Aorta (tissue), 5 donors: Measurements from ENCODE around the gene RUNDC1. TPM values are rescaled to one million over a fixed set of nuclear protein-coding genes. Genes with fewer than 3 reads are reported as not detected.

ENCODE experiments used
- ATAC-seq: fragments of 200-7000 bp; cut with Tn5 transposase; one replicate; pipeline ENCODE4 v1.9.1; 2022; ENCODE audit warnings: moderate library complexity; ENCODE audit not compliant: low FRiP score
- DNase-seq, 2 donors: peaks; one replicate each; pipeline ENCODE4 v3.0.0-alpha.2; 2020
- H3K27ac ChIP-seq, 2 donors: one replicate each; pipeline ENCODE4 v1.5.1; 2013; ENCODE audit warnings: low read length in 2 of 2, mild to moderate bottlenecking in 2 of 2, moderate library complexity in 2 of 2, control low read depth in 1 of 2, inconsistent platforms in 1 of 2, low read depth in 1 of 2
- H3K27me3 ChIP-seq, 2 donors: one replicate each; pipeline ENCODE4 v1.6.1; 2013; ENCODE audit warnings: control low read depth in 1 of 2, low read length in 1 of 2, mild to moderate bottlenecking in 1 of 2, moderate library complexity in 1 of 2; ENCODE audit not compliant: insufficient read depth in 2 of 2, control insufficient read depth in 1 of 2
- H3K36me3 ChIP-seq, 2 donors: one replicate each; pipeline ENCODE4 v1.6.1; 2013; ENCODE audit warnings: control low read depth in 1 of 2, low read length in 1 of 2, mild to moderate bottlenecking in 1 of 2; ENCODE audit not compliant: insufficient read depth in 2 of 2, control insufficient read depth in 1 of 2
- H3K4me1 ChIP-seq, 2 donors: one replicate each; pipeline ENCODE4 v1.6.1; 2013; ENCODE audit warnings: low read length in 2 of 2, control low read depth in 1 of 2, mild to moderate bottlenecking in 1 of 2, moderate library complexity in 1 of 2; ENCODE audit not compliant: insufficient read depth in 2 of 2, control insufficient read depth in 1 of 2
- H3K4me3 ChIP-seq, 2 donors: one replicate each; pipeline ENCODE4 v1.5.1; 2013; ENCODE audit warnings: low read length in 2 of 2, control low read depth in 1 of 2, mild to moderate bottlenecking in 1 of 2
- H3K9me3 ChIP-seq: one replicate; pipeline ENCODE4 v1.6.1; 2013; ENCODE audit warnings: mild to moderate bottlenecking, low read length; ENCODE audit not compliant: control insufficient read depth
- WGBS, 2 donors: extraction: QIAGEN DNeasy Blood & Tissue Kit; methylation state at CpG; one replicate each; pipeline ENCODE4 v1.1.7; 2013; 5-methylcytosine and 5-hydroxymethylcytosine counted together
- intact Hi-C, 2 donors: fragments of 100-400 bp; cut with DNase I; formaldehyde crosslinking; loops; one replicate each; pipeline versions ENCODE4 v1.14.2 to v1.15.0; 2022
- polyA plus RNA-seq, 2 donors: library from polyadenylated mRNA; stranded (reverse); fragments of 200-250 nt; gene quantifications; one replicate each; pipeline ENCODE4 v1.2.3, GENCODE V29; 2013
- total RNA-seq, 2 donors: library from RNA; stranded (reverse); fragmentation: NEBNext Ultra II Directional; extraction: Animal tissue kit (Norgen Biotek cat#: 25700); gene quantifications; one replicate each; pipeline ENCODE4 v1.2.1, GENCODE V29; 2021
- donor health status: healthy with polysubstance abuse.
- donor health status: Bipolar disorder and iron deficiency.
- donor health status: DM: no; HTN: no; CAD: no.
- donor health status: DM: no; HTN: no; CAD: no.
- donor health status: DM: yes; HTN: yes; CAD: no.

The RUNDC1 gene
- total and polyA plus RNA-seq, 4 donors = 2.4 to 16.0 (median 8.9) TPM

- intact Hi-C loops = no loop called here
- DNase-seq (no peak), ATAC-seq (no peak)
- WGBS, 2 donors = 75 to 79% methylated on average over 5 of the region's 5 CpGs
- no peak overlapping the region for H3K27ac ChIP-seq
- H3K4me3 ChIP-seq = no peak overlapping the region
- no peaks in the 10 kb centered on the region for H3K27me3 ChIP-seq
- H3K9me3 ChIP-seq = no peaks in the 10 kb centered on the region
- H3K36me3 ChIP-seq = no peaks in the 10 kb centered on the region
- no peaks in the 10 kb centered on the region for H3K4me1 ChIP-seq
Measured at GRCh38 chr17:43042025-43042628, 61.8 kb downstream of the RUNDC1 start.

Other genes with a start within 250 kb of the RUNDC1 start
- gene EZH1, start 235.5 kb upstream of the RUNDC1 start, total RNA-seq = 10 to 100 TPM; 62.5 to 72.4 TPM
- 10 to 100 TPM; 22.4 to 41.7 TPM for gene EZH1, start 235.5 kb upstream of the RUNDC1 start, polyA plus RNA-seq
- 10 to 100 TPM; 27.1 to 77.7 TPM for gene RAMP2, start 219.3 kb upstream of the RUNDC1 start, total RNA-seq
- 10 to 100 TPM in 1 of 2 donors, 1 to 10 TPM in 1; 8.1 to 14.5 TPM for gene RAMP2, start 219.3 kb upstream of the RUNDC1 start, polyA plus RNA-seq
- 10 to 100 TPM; 31.2 to 33.8 TPM for gene VPS25, start 207.1 kb upstream of the RUNDC1 start, total RNA-seq
- gene VPS25, start 207.1 kb upstream of the RUNDC1 start, polyA plus RNA-seq = 10 to 100 TPM; 45.5 to 46.8 TPM
- gene WNK4, start 200.0 kb upstream of the RUNDC1 start, total RNA-seq = under 1 TPM; 0.19 to 0.24 TPM
- gene WNK4, start 200.0 kb upstream of the RUNDC1 start, polyA plus RNA-seq = 1 to 10 TPM in 1 of 2 donors, not detected in 1; 1.1 TPM
- 10 to 100 TPM; 31.7 to 34.8 TPM for gene COA3, start 181.9 kb upstream of the RUNDC1 start, total RNA-seq
- gene COA3, start 181.9 kb upstream of the RUNDC1 start, polyA plus RNA-seq = 100 to 1,000 TPM in 1 of 2 donors, 10 to 100 TPM in 1; 75.9 to 117 TPM
- under 1 TPM in 1 of 2 donors, not detected in 1; 0.81 TPM for gene CNTD1, start 181.7 kb upstream of the RUNDC1 start, total RNA-seq
- gene CNTD1, start 181.7 kb upstream of the RUNDC1 start, polyA plus RNA-seq = 1 to 10 TPM in 1 of 2 donors, under 1 TPM in 1; 0.33 to 2.1 TPM
- gene BECN1, start 156.3 kb upstream of the RUNDC1 start, total RNA-seq = 10 to 100 TPM; 66.9 to 76.9 TPM
- gene BECN1, start 156.3 kb upstream of the RUNDC1 start, polyA plus RNA-seq = 100 to 1,000 TPM in 1 of 2 donors, 10 to 100 TPM in 1; 67.8 to 105 TPM
- gene PSME3, start 147.2 kb upstream of the RUNDC1 start, total RNA-seq = 10 to 100 TPM; 57.7 to 69.8 TPM
- gene PSME3, start 147.2 kb upstream of the RUNDC1 start, polyA plus RNA-seq = 10 to 100 TPM; 41.1 to 58.6 TPM
- gene AOC2, start 136.0 kb upstream of the RUNDC1 start, total RNA-seq = 1 to 10 TPM; 1.8 to 2.6 TPM
- gene AOC2, start 136.0 kb upstream of the RUNDC1 start, polyA plus RNA-seq = under 1 TPM; 0.25 to 0.38 TPM
- gene AOC3, start 129.4 kb upstream of the RUNDC1 start, total RNA-seq = 100 to 1,000 TPM; 270 to 344 TPM
- 100 to 1,000 TPM in 1 of 2 donors, 10 to 100 TPM in 1; 82.1 to 107 TPM for gene AOC3, start 129.4 kb upstream of the RUNDC1 start, polyA plus RNA-seq
- gene G6PC1, start 79.8 kb upstream of the RUNDC1 start, total RNA-seq = not detected
- gene G6PC1, start 79.8 kb upstream of the RUNDC1 start, polyA plus RNA-seq = 1 to 10 TPM in 1 of 2 donors, not detected in 1; 3.0 TPM
- 10 to 100 TPM; 38.2 to 39.0 TPM for gene AARSD1, start 16.1 kb upstream of the RUNDC1 start, total RNA-seq
- 10 to 100 TPM; 30.2 to 87.0 TPM for gene AARSD1, start 16.1 kb upstream of the RUNDC1 start, polyA plus RNA-seq
- 1 to 10 TPM; 2.5 to 6.6 TPM for gene PTGES3L, start 485 bp upstream of the RUNDC1 start, total RNA-seq
- gene PTGES3L, start 485 bp upstream of the RUNDC1 start, polyA plus RNA-seq = 1 to 10 TPM; 3.2 to 5.5 TPM
- gene RPL27, start 17.9 kb downstream of the RUNDC1 start, total RNA-seq = 100 to 1,000 TPM; 723 to 755 TPM
- gene RPL27, start 17.9 kb downstream of the RUNDC1 start, polyA plus RNA-seq = 1,000 to 10,000 TPM; 3,011 to 6,939 TPM
- 10 to 100 TPM; 24.8 to 35.3 TPM for gene IFI35, start 26.2 kb downstream of the RUNDC1 start, total RNA-seq
- 10 to 100 TPM; 34.2 to 45.2 TPM for gene IFI35, start 26.2 kb downstream of the RUNDC1 start, polyA plus RNA-seq
- gene VAT1, start 41.8 kb downstream of the RUNDC1 start, total RNA-seq = 100 to 1,000 TPM; 165 to 241 TPM
- gene VAT1, start 41.8 kb downstream of the RUNDC1 start, polyA plus RNA-seq = 10 to 100 TPM; 55.7 to 65.3 TPM
- 1 to 10 TPM; 1.1 to 2.7 TPM for gene RND2, start 44.7 kb downstream of the RUNDC1 start, total RNA-seq
- 1 to 10 TPM; 2.0 to 3.9 TPM for gene RND2, start 44.7 kb downstream of the RUNDC1 start, polyA plus RNA-seq
- 1 to 10 TPM; 4.3 to 6.6 TPM for gene BRCA1, start 144.8 kb downstream of the RUNDC1 start, total RNA-seq
- gene BRCA1, start 144.8 kb downstream of the RUNDC1 start, polyA plus RNA-seq = 1 to 10 TPM in 1 of 2 donors, under 1 TPM in 1; 0.38 to 2.1 TPM
- 10 to 100 TPM; 93.7 to 99.1 TPM for gene NBR1, start 190.6 kb downstream of the RUNDC1 start, total RNA-seq
- gene NBR1, start 190.6 kb downstream of the RUNDC1 start, polyA plus RNA-seq = 10 to 100 TPM; 52.3 to 55.4 TPM
- gene TMEM106A, start 231.3 kb downstream of the RUNDC1 start, total RNA-seq = 10 to 100 TPM; 20.2 to 37.2 TPM
- gene TMEM106A, start 231.3 kb downstream of the RUNDC1 start, polyA plus RNA-seq = 1 to 10 TPM; 2.5 to 5.0 TPM
- not detected for gene CCDC200, start 248.1 kb downstream of the RUNDC1 start, total RNA-seq
- gene CCDC200, start 248.1 kb downstream of the RUNDC1 start, polyA plus RNA-seq = not detected